Activated CD8-positive, alpha-beta memory T cell treated with anti-CD3 and anti-CD28 coated beads, Interleukin-2, amount 50 U/mL, for 24 hours (primary cell): ENCODE results near the gene IFT74.
"Not testable (repeated sequence)": the region's sequence is repeated elsewhere in the genome, so short reads cannot be mapped to it uniquely, and the experiment has no call there.

ENCODE experiments used
- DNase-seq: peaks from one replicate; pipeline ENCODE4 v3.0.0-alpha.2; 2020; ENCODE audit errors: extremely low read depth

Gene IFT74

GRCh38 chr9:27073841-27074728 lies 117.9 kb downstream of the IFT74 start:
- no peak for DNase-seq

- DNase-seq: no peak
Observed at GRCh38 chr9:27078685-27079084, 122.5 kb downstream of the IFT74 start.

GRCh38 chr9:27085456-27085855 lies 129.2 kb downstream of the IFT74 start:
- DNase-seq: no peak

GRCh38 chr9:27086818-27087680 lies 130.8 kb downstream of the IFT74 start:
- DNase-seq: no peak

- no peak for DNase-seq
Observed at GRCh38 chr9:27088981-27089380, 132.8 kb downstream of the IFT74 start.

GRCh38 chr9:27089706-27090105 lies 133.5 kb downstream of the IFT74 start:
- no peak for DNase-seq

- DNase-seq: no peak
Observed at GRCh38 chr9:27090231-27090630, 134.0 kb downstream of the IFT74 start.

GRCh38 chr9:27090711-27091110 lies 134.5 kb downstream of the IFT74 start:
- DNase-seq: no peak

GRCh38 chr9:27092496-27092895 lies 136.3 kb downstream of the IFT74 start:
- not testable (repeated sequence) for DNase-seq

- not testable (repeated sequence) for DNase-seq
Observed at GRCh38 chr9:27093384-27094067, 137.3 kb downstream of the IFT74 start.

- DNase-seq: no peak
Observed at GRCh38 chr9:27094640-27095298, 138.6 kb downstream of the IFT74 start.

- no peak for DNase-seq
Observed at GRCh38 chr9:27107241-27107640, 151.0 kb downstream of the IFT74 start.

- DNase-seq: no peak
Observed at GRCh38 chr9:27108981-27109541, 152.8 kb downstream of the IFT74 start, which contains the start of gene TEK. Gene TEK (plus strand): TSS chr9:27109225. CDS start chr9:27109591, 366 bp downstream.

GRCh38 chr9:27109621-27110020 lies 153.4 kb downstream of the IFT74 start:
- DNase-seq: no peak

GRCh38 chr9:27110181-27110580 lies 154.0 kb downstream of the IFT74 start:
- no peak for DNase-seq

- no peak for DNase-seq
Observed at GRCh38 chr9:27112235-27112634, 156.0 kb downstream of the IFT74 start.
